HFFc6 (cell line): Measurements from ENCODE around the gene HERC6. TPM values are rescaled to one million over a fixed set of nuclear protein-coding genes. Genes with fewer than 3 reads are reported as not detected.
"Not testable (repeated sequence)": the region's sequence is repeated elsewhere in the genome, so short reads cannot be mapped to it uniquely, and the experiment has no call there.

ENCODE experiments used
- DNase-seq: peaks from one replicate; pipeline ENCODE4 v3.0.0-alpha.2; 2018
- H3K27ac Mint-ChIP-seq: 2 replicates; pipeline ENCODE4 v1.8.0; 2020; ENCODE audit warnings: mild to moderate bottlenecking, mixed read lengths
- H3K27me3 Mint-ChIP-seq: 2 replicates; pipeline ENCODE4 v1.8.0; 2021; ENCODE audit warnings: mild to moderate bottlenecking, moderate library complexity, mixed read lengths; ENCODE audit not compliant: insufficient read depth
- H3K36me3 Mint-ChIP-seq: 2 replicates; pipeline ENCODE4 v1.8.0; 2021; ENCODE audit warnings: low read depth, mixed read lengths
- H3K4me1 Mint-ChIP-seq: 2 replicates; pipeline ENCODE4 v1.8.0; 2020; ENCODE audit warnings: low read depth, mixed read lengths
- H3K4me3 Mint-ChIP-seq: 2 replicates; pipeline ENCODE4 v1.8.0; 2020; ENCODE audit warnings: mild to moderate bottlenecking, moderate library complexity, mixed read lengths
- H3K9me3 Mint-ChIP-seq: 2 replicates; pipeline ENCODE4 v1.8.0; 2020; ENCODE audit warnings: mild to moderate bottlenecking, mixed read lengths
- total RNA-seq, 6 experiments: library from RNA; stranded (reverse); fragmentation: NEBNext Ultra II Directional; extraction: Animal tissue kit (Norgen Biotek cat#: 25700); gene quantifications; 2 replicates in 1 of 6; 3 replicates in 5 of 6; pipeline ENCODE4 v1.2.3, GENCODE V29; 2021
- TF ChIP-seq, protein P1 (sequence below): fragments of 200-600 bp; sonication (generic); IDR thresholded peaks from 2 replicates; pipeline ENCODE4 v1.5.0; 2021; ENCODE audit warnings: antibody characterized with exemption, mild to moderate bottlenecking

The HERC6 gene
- total RNA-seq, 6 experiments from 2014 or later = 0.33 to 1.1 (median 0.55) TPM

DNA sequence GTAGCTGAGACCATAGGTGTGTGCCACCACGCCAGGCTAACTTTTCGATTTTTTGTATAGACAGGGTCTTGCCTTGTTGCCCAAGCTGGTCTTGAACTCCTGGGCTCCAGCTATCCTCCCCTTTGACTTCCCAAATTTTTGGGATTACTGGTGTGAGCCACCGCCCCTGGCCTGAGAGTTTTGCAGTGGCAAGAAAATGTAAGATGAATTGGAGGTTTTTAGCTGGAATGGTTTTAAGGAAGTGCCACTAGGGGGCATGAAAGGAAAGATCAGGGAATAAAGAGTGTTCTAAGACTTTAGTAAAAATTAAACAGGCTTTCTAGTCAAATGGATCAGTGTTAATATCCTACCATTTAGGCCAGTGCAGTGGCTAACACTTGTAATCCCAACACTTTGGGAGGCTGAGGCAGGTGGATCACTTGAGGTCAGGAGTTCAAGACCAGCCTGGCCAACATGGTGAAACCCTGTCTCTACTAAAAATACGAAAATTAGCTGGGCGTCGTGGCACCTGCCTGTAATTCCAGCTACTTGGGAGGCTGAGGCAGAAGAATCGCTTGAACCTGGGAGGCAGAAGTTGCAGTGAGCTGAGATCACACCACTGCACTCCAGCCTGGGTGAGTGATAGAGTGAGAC is 9.4 kb upstream of the HERC6 start:
- H3K9me3 Mint-ChIP-seq, H3K27ac Mint-ChIP-seq, H3K4me1 Mint-ChIP-seq, H3K36me3 Mint-ChIP-seq, H3K4me3 Mint-ChIP-seq: not testable (repeated sequence)
- TF ChIP-seq, protein P1, sequence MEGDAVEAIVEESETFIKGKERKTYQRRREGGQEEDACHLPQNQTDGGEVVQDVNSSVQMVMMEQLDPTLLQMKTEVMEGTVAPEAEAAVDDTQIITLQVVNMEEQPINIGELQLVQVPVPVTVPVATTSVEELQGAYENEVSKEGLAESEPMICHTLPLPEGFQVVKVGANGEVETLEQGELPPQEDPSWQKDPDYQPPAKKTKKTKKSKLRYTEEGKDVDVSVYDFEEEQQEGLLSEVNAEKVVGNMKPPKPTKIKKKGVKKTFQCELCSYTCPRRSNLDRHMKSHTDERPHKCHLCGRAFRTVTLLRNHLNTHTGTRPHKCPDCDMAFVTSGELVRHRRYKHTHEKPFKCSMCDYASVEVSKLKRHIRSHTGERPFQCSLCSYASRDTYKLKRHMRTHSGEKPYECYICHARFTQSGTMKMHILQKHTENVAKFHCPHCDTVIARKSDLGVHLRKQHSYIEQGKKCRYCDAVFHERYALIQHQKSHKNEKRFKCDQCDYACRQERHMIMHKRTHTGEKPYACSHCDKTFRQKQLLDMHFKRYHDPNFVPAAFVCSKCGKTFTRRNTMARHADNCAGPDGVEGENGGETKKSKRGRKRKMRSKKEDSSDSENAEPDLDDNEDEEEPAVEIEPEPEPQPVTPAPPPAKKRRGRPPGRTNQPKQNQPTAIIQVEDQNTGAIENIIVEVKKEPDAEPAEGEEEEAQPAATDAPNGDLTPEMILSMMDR = peak; percentile 80
- peaks cover 20% of the 10 kb centered on the region for H3K27me3 Mint-ChIP-seq
- peak; percentile 24 for DNase-seq

GRCh38 chr4:88381123-88381522 is 2.5 kb downstream of the HERC6 start:
- peaks cover 6% of the 10 kb centered on the region for H3K27me3 Mint-ChIP-seq
- no peak overlapping the region for H3K4me3 Mint-ChIP-seq
- TF ChIP-seq, protein P1 = no peak
- H3K4me1 Mint-ChIP-seq = no peaks in the 10 kb centered on the region
- DNase-seq = no peak
- H3K36me3 Mint-ChIP-seq = no peaks in the 10 kb centered on the region
- H3K27ac Mint-ChIP-seq = no peak overlapping the region
- no peaks in the 10 kb centered on the region for H3K9me3 Mint-ChIP-seq

GRCh38 chr4:88382621-88383020 is 4.0 kb downstream of the HERC6 start:
- no peak for DNase-seq
- Mint-ChIP-seq H3K9me3 (no peaks in the 10 kb centered on the region), H3K4me1 (no peaks in the 10 kb centered on the region), H3K27ac (no peak overlapping the region), H3K27me3 (peaks cover 6% of the 10 kb centered on the region), H3K4me3 (no peak overlapping the region), H3K36me3 (no peaks in the 10 kb centered on the region)
- TF ChIP-seq, protein P1 = no peak

DNA sequence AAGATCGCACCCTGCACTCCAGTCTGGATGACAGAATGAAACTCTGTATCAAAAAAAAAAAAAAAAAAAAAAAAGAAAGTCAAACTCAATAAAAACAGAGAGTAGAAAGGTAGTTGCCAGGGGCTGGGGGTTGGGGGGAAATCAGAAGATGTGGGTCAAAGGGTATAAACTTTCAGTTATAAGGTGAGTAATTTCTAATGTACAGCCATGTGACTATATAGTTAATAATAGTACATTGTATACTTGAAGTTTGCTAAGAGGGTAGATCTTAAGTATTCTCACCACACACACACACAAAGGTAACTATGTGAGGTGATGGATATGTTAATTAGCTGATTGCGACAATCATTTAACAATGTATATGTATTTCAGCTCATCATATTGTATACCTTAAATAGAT is 11.5 kb downstream of the HERC6 start:
- no peaks in the 10 kb centered on the region for H3K9me3 Mint-ChIP-seq
- no peak for DNase-seq
- no peaks in the 10 kb centered on the region for H3K36me3 Mint-ChIP-seq
- peaks cover 6% of the 10 kb centered on the region for H3K27me3 Mint-ChIP-seq
- H3K4me3 Mint-ChIP-seq = no peak overlapping the region
- H3K27ac Mint-ChIP-seq = no peak overlapping the region
- TF ChIP-seq, protein P1 = no peak
- no peaks in the 10 kb centered on the region for H3K4me1 Mint-ChIP-seq

DNA sequence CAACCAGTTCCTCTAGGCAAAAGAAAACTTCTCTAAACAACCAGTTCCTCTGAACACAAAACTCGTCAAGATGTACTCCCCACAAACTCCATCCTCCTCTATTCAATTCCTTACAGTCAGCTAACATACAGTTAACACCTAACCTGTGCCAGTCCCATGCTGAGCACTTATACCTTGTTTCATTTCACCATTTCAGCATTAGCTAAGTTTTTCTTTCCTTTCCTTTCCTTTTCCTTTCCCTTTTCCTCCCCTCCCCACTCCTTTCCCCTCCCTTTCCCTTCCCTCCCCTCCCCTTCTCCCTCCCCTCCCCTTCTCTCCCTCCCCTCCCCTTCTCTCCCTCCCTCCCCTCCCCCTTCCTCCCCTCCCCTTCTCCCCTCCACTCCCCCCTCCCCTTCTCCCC is 13.1 kb downstream of the HERC6 start:
- DNase-seq = no peak
- no peaks in the 10 kb centered on the region for H3K9me3 Mint-ChIP-seq
- no peak overlapping the region for H3K27ac Mint-ChIP-seq
- H3K4me3 Mint-ChIP-seq = no peak overlapping the region
- peaks cover 6% of the 10 kb centered on the region for H3K27me3 Mint-ChIP-seq
- no peaks in the 10 kb centered on the region for H3K4me1 Mint-ChIP-seq
- TF ChIP-seq, protein P1 = no peak
- H3K36me3 Mint-ChIP-seq = no peaks in the 10 kb centered on the region
